Measurements from ENCODE around the gene TOMM70. TPM values are rescaled to one million over a fixed set of nuclear protein-coding genes. Genes with fewer than 3 reads are reported as not detected.

TOMM70 gene
- total RNA-seq, 2 donors from 2014 or later = 23.6 to 26.4 TPM

DNA sequence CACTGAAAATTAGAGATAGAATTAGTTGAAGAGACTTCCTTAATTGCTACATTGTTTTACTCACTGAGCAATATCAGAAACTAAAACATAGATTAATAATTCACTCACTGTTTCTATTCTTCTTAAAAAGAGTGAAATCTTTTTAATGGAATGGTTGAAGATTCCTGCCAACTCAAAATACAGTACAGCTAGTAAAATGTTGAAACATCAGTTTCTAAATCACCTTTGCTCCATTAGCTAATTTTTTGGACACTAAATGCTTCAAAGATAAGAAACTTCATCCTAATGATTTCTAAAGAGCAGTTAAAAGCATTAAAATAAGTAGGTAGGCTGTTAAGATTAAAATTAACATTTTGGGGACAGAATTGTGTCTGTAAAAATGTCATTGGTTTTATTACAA lies 76.8 kb downstream of the TOMM70 start:
- H3K4me3 Mint-ChIP-seq = no peak overlapping the region
- H3K36me3 Mint-ChIP-seq (ENCODE audit: low read depth) = peaks cover 2% of the 10 kb centered on the region
- DNase-seq (no peak), ATAC-seq (no peak)
- no peaks in the 10 kb centered on the region for H3K9me3 ChIP-seq (ENCODE audit: control insufficient read depth, low read length, poor library complexity, severe bottlenecking)
- no peaks in the 10 kb centered on the region for H3K27me3 Mint-ChIP-seq
- H3K27ac Mint-ChIP-seq = no peak overlapping the region
- peaks cover 2% of the 10 kb centered on the region for H3K4me1 Mint-ChIP-seq

DNA sequence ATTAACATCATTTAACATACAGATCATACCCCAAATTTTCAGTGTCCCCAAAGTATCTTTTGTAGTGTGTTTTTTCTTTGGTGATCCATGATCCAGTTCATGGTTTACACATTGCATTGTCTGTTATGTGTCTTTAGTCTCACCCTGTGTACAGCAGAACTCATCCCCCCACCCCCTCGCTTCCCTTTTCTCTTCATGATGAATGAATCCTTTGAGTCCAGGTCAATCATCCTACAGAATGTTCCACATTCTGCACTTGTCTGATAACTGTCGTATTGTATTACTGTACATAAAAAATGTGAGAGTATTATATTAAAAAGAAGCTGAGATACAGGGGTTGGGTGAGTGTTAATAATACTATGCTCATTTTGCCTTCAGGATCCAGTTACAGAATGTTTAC lies 80.9 kb downstream of the TOMM70 start:
- no peak for ATAC-seq
- H3K27me3 Mint-ChIP-seq = no peaks in the 10 kb centered on the region
- H3K27ac Mint-ChIP-seq = no peak overlapping the region
- peaks cover 3% of the 10 kb centered on the region for H3K4me1 Mint-ChIP-seq
- H3K9me3 ChIP-seq (ENCODE audit: control insufficient read depth, low read length, poor library complexity, severe bottlenecking) = no peaks in the 10 kb centered on the region
- DNase-seq = no peak
- H3K36me3 Mint-ChIP-seq (ENCODE audit: low read depth) = no peaks in the 10 kb centered on the region
- no peak overlapping the region for H3K4me3 Mint-ChIP-seq

DNA sequence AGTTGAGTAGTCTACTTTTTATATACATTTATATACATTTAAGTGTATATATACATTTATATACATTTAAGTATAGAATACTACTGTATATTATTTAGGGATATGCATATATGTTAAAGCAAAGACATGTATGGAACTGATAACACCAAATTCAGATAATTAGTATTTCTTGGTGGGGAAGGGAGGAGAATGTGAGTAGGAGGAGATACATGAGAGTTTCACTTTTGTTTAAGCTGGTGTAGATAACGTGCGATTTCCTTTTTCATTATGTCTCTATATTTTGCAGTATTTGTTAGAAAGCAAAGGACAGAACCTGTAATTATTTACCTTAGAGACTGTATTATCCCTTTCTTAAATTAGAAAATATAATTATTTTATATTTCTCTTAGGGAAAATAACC lies 83.0 kb downstream of the TOMM70 start:
- H3K9me3 ChIP-seq (ENCODE audit: control insufficient read depth, low read length, poor library complexity, severe bottlenecking) = no peaks in the 10 kb centered on the region
- H3K4me1 Mint-ChIP-seq = peaks cover 3% of the 10 kb centered on the region
- DNase-seq (no peak), ATAC-seq (no peak)
- no peak overlapping the region for H3K4me3 Mint-ChIP-seq
- no peaks in the 10 kb centered on the region for H3K27me3 Mint-ChIP-seq
- no peak overlapping the region for H3K27ac Mint-ChIP-seq
- no peaks in the 10 kb centered on the region for H3K36me3 Mint-ChIP-seq (ENCODE audit: low read depth)

DNA sequence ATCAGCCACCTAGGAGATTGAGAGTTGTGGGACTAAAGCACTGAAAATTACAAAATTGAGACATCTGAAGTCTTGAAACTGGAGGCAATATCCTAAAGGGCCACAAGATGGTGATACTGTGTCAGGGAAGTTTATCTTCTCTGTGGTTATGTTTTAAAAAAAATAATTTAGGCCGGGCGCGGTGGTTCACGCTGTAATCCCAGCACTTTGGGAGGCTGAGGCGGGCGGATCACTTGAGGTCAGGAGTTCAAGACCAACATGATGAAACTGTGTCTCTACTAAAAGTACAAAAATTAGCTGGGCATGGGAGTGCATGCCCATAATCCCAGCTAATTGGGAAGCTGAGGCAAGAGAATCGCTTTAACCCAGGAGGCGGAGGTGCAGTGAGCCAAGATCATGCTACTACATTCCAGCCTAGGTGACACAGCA lies 84.2 kb downstream of the TOMM70 start:
- Mint-ChIP-seq H3K4me1 (peaks cover 3% of the 10 kb centered on the region), H3K27ac (no peak overlapping the region), H3K36me3 (ENCODE audit: low read depth) (no peaks in the 10 kb centered on the region), H3K4me3 (no peak overlapping the region), H3K27me3 (no peaks in the 10 kb centered on the region)
- DNase-seq = peak in 1 of 3 donors; percentile 27
- no peaks in the 10 kb centered on the region for H3K9me3 ChIP-seq (ENCODE audit: control insufficient read depth, low read length, poor library complexity, severe bottlenecking)
- ATAC-seq = peak; percentile 84

Other genes starting within 250 kb of the TOMM70 start
- gene TBC1D23, start 140.1 kb downstream of the TOMM70 start, total RNA-seq = 10 to 100 TPM; 37.4 to 44.2 TPM
- gene NIT2, start 66.3 kb downstream of the TOMM70 start, total RNA-seq = 10 to 100 TPM; 24.0 to 30.1 TPM
- under 1 TPM; 0.70 to 0.96 TPM for gene LNP1, start 450 bp upstream of the TOMM70 start, total RNA-seq
- under 1 TPM; 0.17 to 0.65 TPM for gene TMEM45A, start 91.5 kb upstream of the TOMM70 start, total RNA-seq
- gene ADGRG7, start 208.5 kb upstream of the TOMM70 start, total RNA-seq = not detected

Measured in T-helper 17 cell (primary cell).